Bone marrow (tissue), 2 donors: ENCODE data around the gene SASH1.

Source experiments
- DNase-seq, 2 donors: peaks; one replicate each; lab custom pipeline; 2025; lab: John Stamatoyannopoulos, UW

The SASH1 gene

DNA sequence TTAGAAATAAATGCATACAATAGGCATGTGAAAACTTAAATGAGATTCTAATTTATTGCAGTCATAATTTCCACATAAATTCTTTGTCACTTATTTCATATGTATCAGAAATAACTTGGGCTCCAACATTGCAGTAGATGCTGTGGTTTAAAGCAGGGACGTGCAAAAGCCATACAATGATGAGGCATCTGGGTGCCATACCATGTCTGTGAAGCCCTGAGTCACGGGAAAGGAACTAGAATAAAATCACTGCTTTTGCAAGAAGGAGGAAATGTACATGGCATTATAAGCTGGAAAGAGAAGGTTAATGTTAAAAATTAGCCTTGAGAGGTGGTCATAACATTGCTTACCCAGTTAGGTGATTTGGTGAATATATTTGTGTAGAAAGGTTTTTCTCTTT lies 180.4 kb downstream of the SASH1 start:
- no peak for DNase-seq

- DNase-seq = no peak
These were observed 180.9 kb downstream of the SASH1 start for GRCh38 chr6:148523551-148523950.

DNA sequence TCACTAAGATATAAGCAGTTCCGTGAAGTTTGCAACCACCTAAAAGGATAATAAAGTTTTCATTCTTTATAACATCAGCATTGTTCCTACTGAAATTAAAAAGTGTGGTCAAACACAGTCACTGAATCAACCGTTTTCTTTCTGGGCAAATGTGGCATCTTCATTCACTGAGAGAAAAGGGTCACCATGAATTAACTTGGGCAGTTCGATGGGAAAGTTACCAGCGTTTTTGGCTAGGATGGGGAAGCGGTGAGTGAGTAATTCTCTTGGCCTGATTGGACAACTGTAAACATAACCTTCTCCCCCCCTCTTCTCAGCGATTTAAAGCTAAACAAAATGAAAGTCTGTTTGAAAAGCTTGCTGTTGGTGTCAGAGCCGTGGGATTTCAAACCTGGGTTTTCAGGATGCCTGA lies 181.8 kb downstream of the SASH1 start:
- no peak for DNase-seq

GRCh38 chr6:148524976-148525375 lies 182.3 kb downstream of the SASH1 start:
- no peak for DNase-seq

- no peak for DNase-seq
These were observed 182.8 kb downstream of the SASH1 start for GRCh38 chr6:148525453-148525852.

GRCh38 chr6:148526145-148526544 lies 183.5 kb downstream of the SASH1 start:
- DNase-seq = no peak

DNA sequence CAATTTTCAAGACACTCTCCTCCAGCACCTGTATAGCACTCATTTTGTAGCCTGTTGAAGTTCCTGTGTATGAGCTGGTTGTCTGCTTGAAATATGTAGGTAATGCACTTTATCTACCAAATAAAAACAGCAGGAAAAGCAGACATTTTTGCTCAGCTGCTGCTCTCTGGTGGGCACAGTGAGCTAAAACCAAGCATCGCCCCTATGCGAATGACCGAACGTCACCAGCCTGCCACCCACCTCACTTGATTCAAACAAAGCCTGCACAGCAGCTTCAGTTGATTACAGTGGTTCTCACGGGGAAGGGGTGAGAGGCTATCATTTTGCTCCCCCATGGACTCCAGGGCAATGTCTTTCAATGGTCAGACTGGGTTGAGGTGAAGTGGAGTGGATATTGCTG lies 185.7 kb downstream of the SASH1 start:
- no peak for DNase-seq

DNA sequence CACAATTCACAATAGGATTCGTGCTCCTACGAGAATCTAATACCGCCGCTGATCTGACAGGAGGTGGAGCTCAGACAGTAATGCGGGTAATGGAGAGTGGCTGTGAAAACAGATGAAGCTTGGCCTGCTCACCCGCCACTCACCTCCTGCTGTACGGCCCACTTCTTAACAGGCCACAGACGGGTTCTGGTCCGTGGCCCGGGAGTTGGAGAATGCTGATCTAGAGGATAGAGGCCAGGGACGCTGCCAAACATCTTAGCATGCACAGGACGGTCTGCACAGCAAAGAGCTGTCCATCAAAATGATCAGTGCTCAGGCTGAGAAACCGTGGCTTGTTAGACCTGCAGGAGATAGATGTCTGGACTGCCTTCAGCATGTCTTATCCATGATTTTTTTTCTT lies 186.4 kb downstream of the SASH1 start:
- no peak for DNase-seq

GRCh38 chr6:148530394-148530953 lies 187.8 kb downstream of the SASH1 start:
- DNase-seq = no peak

DNA sequence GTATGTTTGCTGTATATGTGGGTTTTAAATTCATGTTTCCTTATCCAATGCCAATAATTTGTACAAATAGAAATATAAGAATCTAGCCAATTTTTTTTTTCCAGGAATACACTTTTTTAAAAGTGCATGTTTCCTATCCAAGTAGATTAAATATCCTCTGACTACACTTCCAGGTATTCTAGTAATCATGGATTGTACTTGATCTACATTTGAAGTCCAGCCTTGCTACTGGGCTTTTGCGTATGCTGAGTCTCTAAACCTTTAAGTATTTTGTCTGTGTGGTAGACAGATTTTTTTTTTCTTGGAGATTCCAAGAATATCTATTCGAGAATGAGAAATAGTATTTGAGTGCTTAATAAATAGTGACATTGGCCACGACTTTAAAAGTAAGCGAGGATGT lies 188.3 kb downstream of the SASH1 start:
- no peak for DNase-seq

- no peak for DNase-seq
These were observed 190.1 kb downstream of the SASH1 start for GRCh38 chr6:148532698-148533097.

GRCh38 chr6:148533309-148534107 lies 190.9 kb downstream of the SASH1 start:
- DNase-seq = no peak

- no peak for DNase-seq
These were observed 192.2 kb downstream of the SASH1 start for GRCh38 chr6:148534871-148535270.

- DNase-seq = no peak
These were observed 192.7 kb downstream of the SASH1 start for GRCh38 chr6:148535381-148535780.

DNA sequence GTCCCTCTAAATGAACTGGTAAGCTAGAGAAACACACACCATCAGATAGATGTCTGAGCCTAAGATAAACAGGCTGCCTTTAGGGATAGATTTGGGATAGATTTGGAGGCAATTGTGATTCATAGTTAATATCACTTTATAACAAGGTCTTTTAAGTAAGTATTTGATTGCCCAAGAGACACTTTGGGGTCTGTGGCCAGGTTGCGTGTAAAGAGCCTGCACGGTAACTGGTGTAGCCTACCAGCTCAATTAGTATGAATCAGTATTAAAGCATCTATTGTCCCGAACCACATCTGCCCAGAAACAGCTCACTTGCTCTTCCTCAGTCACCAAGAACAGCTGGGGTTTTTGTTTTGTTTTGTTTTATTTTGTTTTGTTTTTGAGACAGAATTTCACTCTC lies 193.3 kb downstream of the SASH1 start:
- no peak for DNase-seq

DNA sequence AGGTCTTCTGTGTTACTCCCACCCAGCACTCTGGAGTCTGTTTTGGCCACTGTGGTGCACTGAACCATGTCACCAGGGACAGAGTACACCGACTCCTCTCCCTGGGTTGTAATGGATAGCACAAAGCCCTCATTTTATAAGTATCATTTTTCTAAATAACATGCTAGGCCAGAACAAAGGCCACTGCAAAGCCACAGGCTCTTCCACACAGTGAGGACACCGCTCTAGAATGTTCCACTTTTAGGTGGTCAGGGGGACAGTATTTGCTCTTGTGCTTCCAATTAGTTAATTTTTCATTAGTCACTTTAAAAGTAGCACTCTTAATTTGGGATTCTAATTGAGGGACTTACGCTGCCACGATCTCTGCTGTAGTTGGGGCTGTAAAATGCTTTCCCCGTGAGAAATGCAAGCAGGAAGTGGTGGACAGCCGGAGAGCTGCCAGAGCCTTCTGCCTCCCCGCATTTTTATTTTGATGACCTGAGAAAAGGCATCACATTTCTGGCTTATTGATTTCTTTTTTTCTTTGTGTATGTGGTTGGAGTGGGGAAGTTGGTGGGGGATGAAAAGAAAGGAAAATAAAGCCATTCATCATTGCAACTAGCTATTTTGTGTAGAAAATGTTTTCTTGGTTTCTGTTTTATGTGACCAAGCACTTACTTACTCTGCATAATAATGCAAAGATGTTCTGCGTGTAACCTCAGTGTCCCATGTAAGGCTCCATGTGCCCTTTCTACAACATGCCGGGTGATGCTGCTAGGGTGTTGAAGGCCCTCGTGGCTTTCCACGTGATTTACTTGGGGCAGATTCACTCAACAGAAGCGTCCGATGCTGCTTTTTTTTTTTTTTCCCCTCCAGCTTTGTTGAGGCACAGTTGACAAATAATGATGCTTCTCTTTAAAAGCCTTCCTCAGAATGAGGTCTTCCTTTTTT lies 195.9 kb downstream of the SASH1 start:
- DNase-seq = no peak

GRCh38 chr6:148543540-148543939 lies 200.9 kb downstream of the SASH1 start:
- DNase-seq = no peak

- DNase-seq = no peak
These were observed 201.8 kb downstream of the SASH1 start for GRCh38 chr6:148544421-148544820.

DNA sequence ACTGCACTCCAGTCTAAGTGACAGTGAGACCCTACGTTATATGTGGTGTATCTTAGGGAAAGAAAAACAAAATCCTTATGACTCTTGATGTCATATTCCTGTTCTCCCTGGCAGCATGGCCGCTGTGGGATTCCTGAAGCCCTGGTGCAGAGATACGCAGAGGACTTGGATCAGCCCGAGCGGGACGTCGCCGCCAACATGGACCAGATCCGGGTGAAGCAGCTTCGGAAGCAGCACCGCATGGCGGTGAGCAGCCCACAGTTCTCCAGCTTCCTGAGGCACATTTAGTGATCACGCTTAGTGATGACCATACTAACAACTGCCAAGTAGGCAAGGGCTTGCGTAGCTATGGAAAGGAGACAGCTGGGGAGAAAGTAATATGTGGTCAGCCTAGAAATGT lies 203.3 kb downstream of the SASH1 start:
- DNase-seq = no peak

- DNase-seq = no peak
These were observed 204.5 kb downstream of the SASH1 start for GRCh38 chr6:148547110-148547509.

DNA sequence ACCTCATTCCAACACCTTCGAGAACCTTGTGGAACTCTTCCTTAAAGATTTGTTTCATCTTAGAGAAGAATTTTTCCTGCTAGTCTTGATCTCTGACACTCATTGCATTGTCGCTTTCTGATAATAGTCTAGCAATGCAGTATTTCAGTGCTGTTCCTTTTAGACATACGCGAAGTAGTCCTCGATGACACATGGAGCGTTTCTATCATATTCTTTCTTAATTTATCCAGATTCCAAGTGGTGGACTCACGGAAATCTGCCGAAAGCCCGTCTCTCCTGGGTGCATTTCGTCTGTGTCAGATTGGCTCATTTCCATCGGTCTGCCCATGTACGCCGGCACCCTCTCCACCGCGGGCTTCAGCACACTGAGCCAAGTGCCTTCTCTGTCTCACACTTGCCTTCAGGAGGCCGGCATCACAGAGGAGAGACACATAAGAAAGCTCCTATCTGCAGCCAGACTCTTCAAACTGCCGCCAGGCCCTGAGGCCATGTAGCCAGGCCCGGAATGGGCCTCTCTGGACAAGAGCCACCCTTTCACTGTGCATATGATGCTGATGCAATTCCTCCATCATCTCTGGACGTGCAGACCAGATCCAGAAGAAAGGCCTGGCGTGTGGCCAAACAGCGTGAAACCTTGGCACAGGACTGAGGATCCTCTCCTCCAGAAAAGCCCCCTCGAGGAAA lies 205.6 kb downstream of the SASH1 start:
- no peak for DNase-seq

- DNase-seq = no peak
These were observed 206.1 kb downstream of the SASH1 start for GRCh38 chr6:148548749-148549140.
